NCI-H187 treated with DMSO at 0.1 percent for 48 hours (cell line): ENCODE results near the gene PHLDA2.

Experiments used
- DNase-seq: peaks from one replicate; lab custom pipeline; 2025; lab: John Stamatoyannopoulos, UW

The PHLDA2 gene

DNA sequence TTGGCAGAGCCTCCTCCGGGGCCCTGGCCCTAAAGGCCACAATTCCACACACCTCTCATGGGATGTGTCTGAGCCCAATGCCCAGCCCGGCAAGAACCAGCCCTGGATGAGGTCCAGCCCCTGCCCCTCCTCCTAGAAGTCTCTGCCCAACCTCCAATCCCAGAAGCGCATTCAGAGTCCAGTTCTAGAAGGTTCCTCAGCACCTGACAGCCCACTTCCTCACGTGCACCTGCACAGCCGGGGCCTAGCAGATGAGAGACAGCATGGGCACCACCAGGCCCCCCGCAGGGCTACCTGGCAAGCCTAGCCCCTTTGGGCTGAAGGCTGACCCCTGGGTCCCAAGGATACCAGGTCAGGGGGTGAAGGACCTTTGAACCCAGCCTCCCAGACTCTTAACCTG, 32.2 kb downstream of the PHLDA2 start:
- DNase-seq: no peak

- DNase-seq: no peak
Measured at GRCh38 chr11:2896047-2896446, 33.2 kb downstream of the PHLDA2 start.

DNA sequence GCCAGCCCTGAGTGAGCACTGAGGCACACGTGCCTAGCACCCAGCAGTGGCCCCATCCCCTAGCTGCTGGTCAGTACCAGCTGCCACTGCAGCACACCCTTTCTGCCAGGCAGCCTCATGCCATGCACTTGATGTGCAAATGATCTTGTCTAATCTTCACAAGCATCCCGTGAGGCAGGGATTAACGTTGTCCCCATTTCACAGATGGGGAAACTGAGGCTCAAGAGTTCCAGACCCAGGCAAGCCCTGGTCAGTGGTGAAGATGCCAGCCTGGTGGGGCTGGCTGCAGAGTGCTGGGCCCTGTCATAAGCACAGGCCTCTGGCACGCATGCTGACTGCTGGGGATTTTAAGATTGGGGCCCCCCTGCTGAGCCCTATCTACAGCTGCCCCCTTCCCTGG, 35.3 kb downstream of the PHLDA2 start:
- DNase-seq: no peak

DNA sequence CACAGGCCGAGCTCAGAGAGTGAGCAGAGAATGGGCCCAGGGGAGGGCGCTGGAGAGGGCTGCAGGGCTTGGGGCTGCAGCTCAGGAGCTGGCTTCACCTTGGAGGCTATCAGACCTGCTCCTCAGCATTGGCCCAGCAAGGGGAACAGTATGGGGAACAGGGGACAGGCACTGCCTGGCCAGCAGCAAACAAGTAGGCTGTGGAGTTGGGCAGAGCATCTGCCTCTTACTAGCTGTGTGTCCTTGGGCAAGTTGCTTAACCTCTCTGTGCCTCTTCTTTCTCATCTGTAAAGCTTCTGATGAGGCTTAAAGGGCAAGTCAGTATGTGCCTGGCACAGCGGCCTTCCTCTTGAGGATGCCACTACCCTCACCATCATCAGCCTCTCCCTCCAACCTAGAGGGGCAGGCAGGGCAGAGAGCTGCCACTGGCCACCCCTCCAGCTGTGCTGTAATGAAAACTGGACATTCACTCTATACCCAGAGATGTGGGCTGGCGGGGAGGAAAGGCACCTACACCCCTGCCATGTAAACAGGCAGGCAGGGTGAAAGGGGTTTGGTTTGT, 36.2 kb downstream of the PHLDA2 start:
- no peak for DNase-seq

- DNase-seq: no peak
Measured at GRCh38 chr11:2892215-2892966, 36.8 kb downstream of the PHLDA2 start.

DNA sequence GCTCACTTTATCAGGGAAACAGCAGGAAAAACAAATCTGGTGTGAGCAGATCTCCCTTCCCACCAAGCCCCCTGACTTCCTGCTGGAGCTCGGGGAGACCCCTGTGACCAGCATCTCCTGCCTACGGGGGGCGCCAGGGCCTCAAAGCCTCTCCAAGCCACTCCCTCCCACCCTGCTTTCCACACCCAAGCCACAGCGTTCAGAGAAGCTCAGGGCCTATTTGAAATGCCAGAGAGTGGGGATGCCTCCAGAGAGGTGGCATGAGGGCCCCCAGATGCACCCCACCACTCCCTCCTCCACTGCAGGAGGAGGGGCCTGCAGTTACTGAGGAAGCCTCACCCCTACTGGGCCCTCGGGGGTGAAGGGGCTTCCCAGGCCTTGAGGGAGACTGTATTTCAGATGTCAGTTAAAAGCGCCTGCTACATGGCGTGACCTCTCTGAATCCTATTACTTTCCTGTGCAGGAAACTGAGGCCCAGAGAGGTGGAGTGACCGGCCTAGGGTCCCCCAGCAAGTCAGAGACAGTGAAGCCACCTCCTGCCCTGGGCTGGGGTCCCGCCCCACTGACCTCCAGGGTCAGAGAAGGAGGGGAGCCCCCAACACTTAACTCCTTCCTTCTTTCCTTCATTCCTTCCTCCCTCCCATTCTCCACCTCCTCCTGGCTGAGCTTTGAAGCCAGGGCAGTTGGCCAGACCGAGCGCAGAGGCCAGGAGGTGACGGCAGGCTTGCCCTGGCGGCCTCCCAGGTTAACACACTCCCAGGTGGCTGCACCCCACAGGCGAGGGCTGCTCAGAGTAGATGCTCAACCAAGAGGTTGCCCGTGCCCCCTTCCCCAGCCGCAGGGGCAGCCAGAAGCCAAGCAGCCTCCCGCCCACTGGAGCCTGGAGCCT, 37.6 kb downstream of the PHLDA2 start:
- DNase-seq: no peak

DNA sequence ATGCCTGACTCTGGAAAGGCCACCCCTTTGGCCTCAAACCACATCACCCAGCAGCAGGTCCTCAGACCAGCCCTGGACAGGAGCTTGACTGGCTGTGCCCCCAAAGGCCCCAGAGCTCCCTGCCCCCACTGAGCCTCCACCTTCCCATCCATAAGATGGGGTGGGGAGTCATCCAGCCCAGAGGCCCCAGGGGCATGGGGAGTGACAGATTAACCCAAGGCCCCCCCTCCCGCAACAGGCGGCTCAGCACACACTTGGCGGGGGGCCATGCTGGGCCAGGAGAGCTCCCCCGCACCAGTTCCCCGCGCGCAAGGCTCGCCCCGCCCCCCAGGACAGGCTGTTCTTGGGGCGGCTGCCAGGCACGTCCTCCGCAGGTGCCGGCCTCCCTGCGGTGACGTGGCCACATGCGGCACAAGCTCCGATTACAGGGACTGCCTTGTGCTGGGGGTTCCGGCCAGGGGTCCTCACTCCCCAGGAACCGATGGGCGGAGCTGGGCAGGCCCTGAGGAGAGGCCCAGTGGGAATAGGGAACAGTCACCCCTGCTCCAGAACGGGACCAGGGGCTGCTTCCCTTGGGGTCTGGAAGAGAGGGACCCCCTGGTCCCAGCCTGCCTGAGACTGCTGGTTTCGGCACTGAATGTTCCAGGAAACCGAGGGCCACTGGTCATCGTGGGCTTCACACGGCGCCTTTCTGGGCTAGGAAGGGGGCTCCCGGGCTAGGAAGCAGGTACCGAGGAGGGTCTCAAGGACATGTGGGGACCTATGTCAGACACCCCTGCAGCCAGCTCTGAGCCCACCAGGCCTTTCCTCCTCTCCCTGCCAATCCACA, 38.5 kb downstream of the PHLDA2 start:
- DNase-seq: no peak

DNA sequence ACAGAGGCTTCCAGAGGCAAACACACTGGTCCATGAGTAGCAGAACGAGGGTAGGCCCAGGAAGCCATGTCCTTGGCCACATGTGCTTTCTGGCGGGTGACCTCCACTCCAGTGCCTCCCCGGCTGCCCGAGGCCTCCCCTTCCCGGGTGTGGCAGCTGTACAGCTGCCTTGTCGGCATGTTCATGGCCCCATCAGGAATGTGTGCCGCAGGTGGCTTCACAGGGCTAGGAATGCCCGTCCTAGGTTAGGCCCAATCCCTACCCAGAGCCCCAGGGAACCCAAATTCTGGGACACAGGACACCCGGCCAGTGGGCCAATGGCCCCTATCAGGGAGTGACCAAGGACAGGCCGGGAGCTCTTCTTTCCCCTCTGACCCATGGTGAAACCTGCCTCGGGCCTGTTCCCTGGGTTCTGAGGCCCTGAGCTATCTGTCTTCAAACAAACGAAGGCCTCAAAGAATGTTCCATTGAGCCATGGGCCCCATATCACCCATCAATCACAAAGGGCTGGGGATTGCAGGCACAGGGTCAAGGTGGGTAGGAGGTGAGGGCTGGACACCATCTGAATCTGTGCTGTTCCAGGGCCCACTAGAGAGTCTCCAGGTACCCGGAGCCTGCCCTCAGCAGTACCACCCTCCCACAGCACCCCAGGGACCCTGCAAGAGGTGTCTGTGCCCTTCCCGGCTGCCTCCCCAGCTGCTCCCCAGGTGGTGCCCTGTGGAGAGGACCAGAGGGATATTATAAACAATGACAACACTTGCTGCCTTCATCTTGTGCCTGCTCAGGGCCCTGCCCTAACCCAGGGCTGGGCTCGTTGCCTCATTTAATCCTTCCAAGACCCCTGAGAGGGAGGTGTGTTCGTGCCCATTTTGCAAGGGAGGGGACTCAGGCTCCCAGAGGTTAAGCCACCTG, 39.6 kb downstream of the PHLDA2 start:
- no peak for DNase-seq

DNA sequence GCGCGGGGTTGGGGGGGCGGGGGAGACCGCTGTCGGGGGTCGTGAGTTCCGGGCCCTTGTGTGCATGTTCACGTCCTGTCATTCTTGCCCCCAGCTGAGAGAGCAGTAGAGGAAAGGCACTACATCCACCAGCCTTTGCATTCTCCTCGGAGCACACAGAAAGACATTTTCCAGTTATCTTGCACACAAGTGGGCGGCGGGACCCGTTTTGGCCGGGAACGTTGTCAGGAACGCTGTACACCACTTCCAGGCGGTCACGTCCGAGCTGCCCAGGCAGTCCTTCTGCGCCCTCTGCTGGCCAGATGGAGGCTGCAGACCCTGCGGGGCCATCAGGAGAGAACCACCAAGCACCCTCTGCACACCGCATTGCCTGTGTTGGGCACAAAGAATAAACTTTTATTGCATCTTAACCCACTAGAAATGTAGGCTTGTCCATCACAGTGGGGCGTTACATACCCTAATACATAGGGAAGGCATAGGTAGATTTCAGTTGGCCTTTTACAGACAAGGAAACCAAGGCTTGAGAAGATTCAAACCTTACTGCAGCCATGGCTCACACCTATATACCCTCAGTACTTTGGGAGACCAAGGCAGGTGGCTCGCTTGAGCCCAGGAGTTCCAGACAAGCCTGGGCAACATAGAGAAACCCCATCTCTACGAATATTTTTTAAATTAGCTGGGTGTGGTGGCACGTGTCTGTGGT, 40.8 kb downstream of the PHLDA2 start:
- peak; percentile 11 for DNase-seq

GRCh38 chr11:2887515-2888195, 41.6 kb downstream of the PHLDA2 start:
- DNase-seq: no peak

- DNase-seq: no peak
Measured at GRCh38 chr11:2886936-2887335, 42.3 kb downstream of the PHLDA2 start.

- DNase-seq: no peak
Measured at GRCh38 chr11:2886191-2886894, 42.9 kb downstream of the PHLDA2 start.

DNA sequence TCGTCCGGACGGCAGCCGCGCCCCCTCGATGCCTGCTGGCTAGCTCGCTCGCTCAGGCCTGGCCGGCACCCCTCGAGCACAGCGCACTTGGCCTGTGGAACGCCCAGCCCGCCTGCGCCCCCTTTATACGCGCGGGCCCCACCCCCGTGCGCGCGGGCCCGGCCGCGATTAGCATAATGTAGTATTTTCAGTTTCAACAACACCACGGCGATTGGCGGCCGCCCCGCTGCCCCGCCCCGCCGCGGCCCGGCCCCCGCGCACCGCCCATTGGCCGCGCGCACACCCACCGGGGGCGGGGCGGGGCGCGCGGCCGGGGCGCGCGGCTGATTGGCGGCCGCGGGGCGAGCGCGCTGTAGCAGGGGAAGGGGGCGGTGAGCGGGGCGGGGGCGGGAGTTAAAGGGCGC, 43.5 kb downstream of the PHLDA2 start, which contains the start of gene CDKN1C:
CDKN1C (minus strand) TSS at position 98 of the 404 bp plus-strand sequence. CDS start 319 bp downstream, outside the sequence.
- no peak for DNase-seq

GRCh38 chr11:2885017-2885677, 44.1 kb downstream of the PHLDA2 start:
- no peak for DNase-seq

GRCh38 chr11:2883979-2884815, 45.0 kb downstream of the PHLDA2 start:
- no peak for DNase-seq

- no peak for DNase-seq
Measured at GRCh38 chr11:2883640-2883978, 45.6 kb downstream of the PHLDA2 start.

DNA sequence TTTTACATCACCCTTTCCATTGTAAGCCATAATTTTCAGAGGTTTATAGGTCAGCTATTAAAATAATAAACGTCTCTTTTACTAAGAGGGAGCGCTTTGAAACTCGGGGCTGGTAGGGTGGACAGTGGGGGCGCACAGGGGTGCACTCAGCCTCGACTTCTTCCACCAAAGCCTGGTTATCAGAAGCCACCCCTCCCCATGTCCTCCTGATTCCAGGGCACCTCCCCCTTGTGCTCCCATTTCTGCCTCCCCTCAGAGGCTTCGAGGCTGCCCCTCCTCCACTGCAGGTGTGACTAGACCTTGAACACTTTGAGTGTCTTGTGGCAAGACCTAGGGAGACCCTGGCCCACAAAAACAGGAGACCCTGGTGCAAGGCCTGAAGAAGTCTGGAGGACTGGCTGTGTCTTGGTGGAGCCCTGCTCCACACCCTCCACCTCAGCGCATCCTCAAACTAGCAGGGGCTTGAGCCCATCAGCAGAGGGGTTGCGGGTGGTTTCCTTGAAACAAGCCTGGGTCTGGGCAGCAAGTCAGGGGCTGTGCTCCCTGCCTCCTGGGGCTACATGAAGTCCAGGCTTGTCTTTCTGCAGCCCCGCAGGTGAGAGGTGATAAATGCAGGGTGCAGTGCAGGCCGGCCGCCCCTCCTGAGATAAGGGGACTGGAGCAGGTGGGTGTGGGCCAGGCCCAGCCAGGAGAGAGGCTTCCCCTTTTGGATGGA, 46.7 kb downstream of the PHLDA2 start:
- DNase-seq: no peak
